ENCODE data around the gene LRP1B.

GRCh38 chr2:141499123-141499522 is 631.7 kb downstream of the LRP1B start:
- no peak for TF ChIP-seq CTCF (IDR thresholded peaks at IDR 0.05; ENCODE audit: poor library complexity, severe bottlenecking)
- no peak for TF ChIP-seq POLR2AphosphoS5 (IDR thresholded peaks at IDR 0.05)
- no peak for TF ChIP-seq EZH2 (IDR thresholded peaks at IDR 0.05; ENCODE audit: borderline replicate concordance, insufficient read depth, low read length, poor library complexity, severe bottlenecking)

All from neural cell (in vitro differentiated cells).